ENCODE measurements around the gene LRRIQ1. TPM values are rescaled to one million over a fixed set of nuclear protein-coding genes. Genes with fewer than 3 reads are reported as not detected.

The LRRIQ1 gene
- total RNA-seq, 1 experiment from 2014 or later = 0.39 TPM

GRCh38 chr12:85275374-85275773 is 239.2 kb downstream of the LRRIQ1 start:
- no CpG with 5 or more reads among the region's 2 CpGs for WGBS (ENCODE audit: extremely low coverage, insufficient read length, low lambda C conversion rate)
- no peaks in the 10 kb centered on the region for H3K79me2 ChIP-seq (ENCODE audit: insufficient read depth, low read length)
- no peak overlapping the region for H2BK15ac ChIP-seq (ENCODE audit: low read depth, low read length)
- H2AFZ ChIP-seq (ENCODE audit: low read length) = no peak overlapping the region
- H2AK5ac ChIP-seq (ENCODE audit: insufficient read length, low read length) = no peak overlapping the region
- DNase-seq = no peak
- peaks cover 0 to 3% of the 10 kb centered on the region in 2 experiments; a peak in 1 of 5 replicates for H3K9me3 Mint-ChIP-seq
- no peak overlapping the region for H3K9ac ChIP-seq (ENCODE audit: extremely low read depth, insufficient read length, low read length)
- peaks cover 84% of the 10 kb centered on the region for H3K27me3 Mint-ChIP-seq (ENCODE audit: low read depth)
- no peak overlapping the region for H3K4me2 ChIP-seq (ENCODE audit: insufficient read depth, insufficient read length, low read length)
- no peak overlapping the region for H4K5ac ChIP-seq (ENCODE audit: insufficient read length, low read depth, low read length)
- H2BK5ac ChIP-seq (ENCODE audit: insufficient read length, low read length) = no peak overlapping the region
- H3T11ph ChIP-seq (ENCODE audit: low read length) = no peak overlapping the region
- H2BK120ac ChIP-seq (ENCODE audit: low read depth, low read length, poor library complexity, severe bottlenecking) = no peak overlapping the region
- peaks cover 59% of the 10 kb centered on the region for H3K27me3 ChIP-seq (ENCODE audit: insufficient read depth, low read length)
- no peaks in the 10 kb centered on the region for H3K4me1 ChIP-seq (ENCODE audit: insufficient read depth, low read length)
- TF ChIP-seq CTCF (conservative IDR thresholded peaks at IDR 0.05) = no peak
- H4K8ac ChIP-seq (replicated peaks; ENCODE audit: insufficient read length, low read depth, low read length) = no peak overlapping the region
- no peak overlapping the region for H3K27ac Mint-ChIP-seq
- no peak overlapping the region for H2BK12ac ChIP-seq (ENCODE audit: insufficient read length, low read depth, low read length)
- H3K36me3 Mint-ChIP-seq (ENCODE audit: insufficient read depth in 1 of 3, low read depth in 3 of 3) = no peaks in the 10 kb centered on the region; a peak in 1 of 7 replicates
- H3K4me3 Mint-ChIP-seq = no peak overlapping the region
- H3K79me1 ChIP-seq (ENCODE audit: insufficient read depth, low read depth, low read length, poor library complexity, severe bottlenecking) = no peaks in the 10 kb centered on the region
- no peak overlapping the region for H3K14ac ChIP-seq (ENCODE audit: insufficient read depth, low read length)
- peaks cover 30% of the 10 kb centered on the region for H3K23me2 ChIP-seq (ENCODE audit: insufficient read length, low read depth, low read length, poor library complexity, severe bottlenecking)
- H3K27ac ChIP-seq (ENCODE audit: insufficient read length, low read depth, low read length) = no peak overlapping the region
- no peak overlapping the region for H3K56ac ChIP-seq (ENCODE audit: insufficient read length, low read depth, low read length)
- H4K91ac ChIP-seq (ENCODE audit: insufficient read length, low read depth, low read length) = no peak overlapping the region
- H3K4ac ChIP-seq (ENCODE audit: low read depth, low read length) = no peak overlapping the region
- H4K20me1 ChIP-seq (ENCODE audit: control insufficient read depth, insufficient read depth, insufficient read length) = no peaks in the 10 kb centered on the region
- no peak overlapping the region for H2BK20ac ChIP-seq (ENCODE audit: low read depth, low read length, poor library complexity, severe bottlenecking)
- no peak overlapping the region for H3K23ac ChIP-seq (ENCODE audit: insufficient read length, low read depth, low read length)
- no peaks in the 10 kb centered on the region for H3K9me3 ChIP-seq (ENCODE audit: control insufficient read depth, low read depth, low read length)
- H3K18ac ChIP-seq (ENCODE audit: insufficient read length, low read depth, low read length) = no peak overlapping the region
- H3K4me1 Mint-ChIP-seq = peaks cover 15 to 28% of the 10 kb centered on the region in 2 experiments
